Dermis blood vessel endothelial cell (primary cell): ENCODE results near the gene FOXP3. TPM values are rescaled to one million over a fixed set of nuclear protein-coding genes. Genes with fewer than 3 reads are reported as not detected.
A peak's percentile ranks its signal among the peaks of the same experiment; 100 is the strongest.

Experiments used
- DNase-seq: peaks from one replicate; pipeline ENCODE4 v3.0.0; 2010
- total RNA-seq: library from RNA; depleted of rRNA; stranded (reverse); fragments of >200 nt; gene quantifications from 2 replicates; pipeline ENCODE4 v1.2.3, GENCODE V29; 2014

FOXP3 gene
- total RNA-seq, 1 donor from 2014 or later, result 0.17 TPM

- no peak for DNase-seq
These were observed 15.4 kb downstream of the FOXP3 start for GRCh38 chrX:49249071-49249470.

DNA sequence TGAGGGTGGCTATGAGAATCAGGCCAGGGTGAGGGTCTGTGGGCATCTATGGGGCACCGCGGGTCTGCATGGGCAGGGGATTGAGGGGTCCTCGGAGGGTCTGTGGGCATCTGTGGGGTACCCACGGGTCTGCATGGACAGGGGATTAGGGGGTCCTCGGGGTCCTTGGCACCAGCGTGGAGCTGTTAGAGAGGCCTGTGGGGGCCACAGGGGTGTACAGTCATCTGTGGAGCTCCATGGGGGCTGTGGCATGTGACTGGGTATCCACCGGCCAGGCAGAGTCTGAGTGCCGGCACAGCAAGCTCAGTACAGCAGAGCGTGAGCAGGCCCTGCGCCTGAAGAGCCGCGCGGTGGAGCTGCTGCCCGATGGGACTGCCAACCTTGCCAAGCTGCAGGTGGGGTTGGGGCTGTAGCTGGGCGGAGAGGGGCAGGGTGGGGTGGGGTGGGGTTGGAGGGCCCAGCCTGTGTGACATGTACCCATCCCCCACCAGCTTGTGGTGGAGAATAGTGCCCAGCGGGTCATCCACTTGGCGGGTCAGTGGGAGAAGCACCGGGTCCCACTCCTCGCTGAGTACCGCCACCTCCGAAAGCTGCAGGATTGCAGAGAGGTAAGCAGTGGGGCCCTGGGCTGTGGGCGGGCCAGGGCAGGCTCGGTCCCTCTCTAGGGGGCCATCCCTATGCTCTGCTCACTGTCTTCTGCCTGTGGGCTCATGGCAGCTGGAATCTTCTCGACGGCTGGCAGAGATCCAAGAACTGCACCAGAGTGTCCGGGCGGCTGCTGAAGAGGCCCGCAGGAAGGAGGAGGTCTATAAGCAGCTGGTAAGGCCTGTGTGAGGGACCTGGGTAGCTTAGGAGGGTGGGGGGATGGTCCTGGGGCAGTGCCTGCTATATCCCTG, 16.3 kb downstream of the FOXP3 start:
- DNase-seq, result no peak

GRCh38 chrX:49247346-49247745, 17.2 kb downstream of the FOXP3 start:
- no peak for DNase-seq

GRCh38 chrX:49246541-49246940, 18.0 kb downstream of the FOXP3 start:
- no peak for DNase-seq

- no peak for DNase-seq
These were observed 20.3 kb downstream of the FOXP3 start for GRCh38 chrX:49244207-49244606.

DNA sequence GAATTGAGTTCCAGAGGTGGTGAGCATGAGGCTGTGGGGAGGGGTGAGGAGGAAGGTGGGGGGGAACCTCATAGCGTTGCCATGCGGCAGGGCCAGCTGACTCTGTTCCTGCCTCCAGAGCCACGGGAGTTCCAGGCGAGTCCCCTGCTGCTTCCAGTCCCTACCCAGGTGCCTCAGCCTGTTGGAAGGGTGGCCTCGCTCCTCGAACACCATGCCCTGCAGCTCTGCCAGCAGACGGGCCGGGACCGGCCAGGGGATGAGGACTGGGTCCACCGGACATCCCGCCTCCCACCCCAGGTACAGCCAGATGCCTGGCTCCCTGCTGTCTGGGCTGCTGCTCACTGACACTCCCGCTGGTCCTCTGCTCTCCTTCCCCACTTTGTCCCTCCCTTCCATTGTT, 21.3 kb downstream of the FOXP3 start:
- DNase-seq, result no peak

- peak; percentile 31 for DNase-seq
These were observed 21.9 kb downstream of the FOXP3 start for GRCh38 chrX:49242545-49243066.

DNA sequence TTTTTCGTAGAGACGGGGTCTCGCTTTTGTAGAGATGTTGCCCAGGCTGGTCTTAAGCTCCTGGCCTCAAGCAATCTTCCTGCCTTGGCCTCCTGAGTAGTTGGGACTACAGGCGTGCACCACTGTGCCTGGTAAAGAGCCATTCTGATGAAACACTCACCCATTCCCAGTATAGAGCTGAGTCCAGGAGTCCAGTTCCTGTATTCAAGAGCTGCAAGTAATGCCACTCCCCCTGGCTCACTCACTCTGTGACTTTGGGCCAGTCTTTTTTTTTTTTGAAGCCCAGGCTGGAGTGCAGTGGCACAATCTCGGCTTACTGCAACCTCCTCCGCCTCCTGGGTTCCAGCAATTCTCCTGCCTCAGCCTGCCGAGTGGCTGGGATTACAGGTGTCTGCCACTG, 25.8 kb downstream of the FOXP3 start:
- DNase-seq, result no peak

- DNase-seq, result no peak
These were observed 27.4 kb downstream of the FOXP3 start for GRCh38 chrX:49237060-49237459.

DNA sequence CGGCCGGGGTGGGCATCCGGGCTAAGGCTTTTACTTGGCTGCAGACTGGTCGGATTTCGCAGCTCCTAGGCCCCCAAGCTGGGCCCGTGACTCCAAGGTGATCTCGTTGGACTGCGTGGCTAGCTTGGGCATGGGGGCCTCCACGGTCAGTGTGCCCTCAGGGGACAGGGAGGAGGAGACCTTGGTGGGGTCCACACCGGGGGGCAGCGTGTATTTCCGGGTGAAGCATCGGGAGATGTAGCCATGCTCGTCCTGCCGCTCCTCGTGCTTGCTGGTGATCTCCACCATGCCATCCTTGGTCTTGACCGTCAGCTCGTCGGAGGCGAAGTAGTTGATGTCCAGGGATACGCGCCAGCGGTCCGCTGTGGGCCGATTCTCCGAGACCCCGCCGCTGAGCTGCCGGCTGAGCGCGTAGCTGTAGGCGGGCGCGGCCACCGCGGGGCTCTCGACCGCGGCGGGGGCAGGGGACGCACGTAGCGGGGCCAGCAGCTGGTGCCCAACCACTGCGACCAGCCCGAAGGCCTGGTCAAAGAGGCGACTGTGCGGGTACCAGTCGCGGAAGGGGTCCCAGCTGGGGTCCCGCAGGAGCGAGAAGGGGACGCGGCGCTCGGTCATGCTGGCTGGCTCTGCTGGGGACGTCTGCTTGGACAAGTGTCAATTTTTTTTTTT, 30.5 kb downstream of the FOXP3 start:
- DNase-seq, result no peak

DNA sequence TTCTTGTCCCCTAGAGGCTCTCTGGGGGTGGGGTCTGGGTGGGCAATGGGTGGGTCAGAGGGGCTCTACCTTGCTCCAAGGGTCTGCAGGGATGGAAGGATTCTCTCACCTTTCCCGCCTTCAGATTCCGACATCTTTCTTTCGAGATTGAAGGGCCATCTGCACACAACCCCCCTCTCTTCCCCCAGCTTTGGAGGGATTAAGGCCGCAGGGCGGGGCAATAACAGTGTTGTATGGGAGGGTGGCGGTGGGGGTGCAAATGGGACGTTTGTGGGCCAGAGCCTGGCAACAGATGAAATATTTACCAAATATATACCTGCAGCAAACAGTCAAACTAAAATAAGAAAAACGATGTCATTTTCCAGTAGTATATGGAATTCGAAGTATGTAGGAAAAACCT, 31.3 kb downstream of the FOXP3 start, which contains the start of gene CACNA1F:
Gene CACNA1F, minus strand, starts transcription at position 165 of the 400 bp plus-strand sequence. Its CDS starts 31 bp downstream, at position 134.
- no peak for DNase-seq

DNA sequence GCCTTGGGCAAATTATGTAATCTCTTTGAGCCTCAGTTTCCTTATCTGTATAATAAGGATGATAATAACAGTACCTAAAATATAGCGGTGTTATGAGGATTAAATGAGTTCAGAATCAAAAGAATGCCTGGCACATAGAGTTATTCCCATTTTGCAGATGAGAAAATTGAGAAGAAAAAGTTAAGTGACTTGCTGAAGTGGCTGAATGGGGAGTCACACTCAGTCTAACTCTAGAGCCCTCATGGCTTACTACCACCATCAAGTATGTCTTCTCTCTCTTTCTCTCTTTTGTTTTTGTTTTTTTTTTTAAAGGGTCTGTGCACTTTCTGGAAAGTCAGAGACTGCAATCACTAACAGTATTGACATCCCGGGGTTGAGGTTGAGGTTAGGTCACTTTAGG, 32.0 kb downstream of the FOXP3 start:
- no peak for DNase-seq

- no peak for DNase-seq
These were observed 33.0 kb downstream of the FOXP3 start for GRCh38 chrX:49231333-49232000.

DNA sequence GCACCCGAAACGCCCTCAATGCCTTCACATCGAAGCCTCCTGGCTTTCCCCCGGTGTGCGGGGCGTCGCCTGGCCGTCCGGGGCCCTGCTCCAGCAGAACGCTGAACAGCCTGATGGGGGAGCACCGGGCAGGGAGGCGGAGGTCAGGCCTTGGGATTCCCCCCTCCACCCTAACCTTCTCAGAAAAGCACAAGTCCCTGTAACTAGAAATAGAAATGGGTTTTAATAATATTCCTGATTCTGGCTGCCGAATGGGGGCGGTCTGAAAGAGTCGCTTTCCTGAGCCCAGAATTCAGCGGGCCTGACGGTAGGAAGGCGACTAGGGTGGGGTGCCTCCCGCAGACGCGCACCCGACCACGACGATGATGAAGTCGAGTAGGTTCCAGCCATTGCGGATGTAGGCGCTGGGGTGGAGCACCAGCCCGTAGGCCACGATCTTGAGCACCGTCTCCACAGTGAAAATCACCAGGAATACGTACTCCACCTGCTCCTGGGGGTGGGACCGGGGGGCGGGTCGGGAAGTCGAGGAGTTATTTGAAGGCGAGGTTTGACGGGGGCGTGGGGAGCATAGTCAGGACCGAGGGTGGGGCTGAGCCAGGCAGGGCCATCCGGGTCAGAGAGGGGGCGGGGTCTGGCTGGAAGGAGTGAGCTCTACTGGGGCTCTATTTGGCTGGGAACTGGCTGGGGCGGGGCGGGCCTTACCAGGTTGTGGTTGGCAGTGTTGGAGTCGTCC, 33.8 kb downstream of the FOXP3 start:
- peak; percentile 17 for DNase-seq

DNA sequence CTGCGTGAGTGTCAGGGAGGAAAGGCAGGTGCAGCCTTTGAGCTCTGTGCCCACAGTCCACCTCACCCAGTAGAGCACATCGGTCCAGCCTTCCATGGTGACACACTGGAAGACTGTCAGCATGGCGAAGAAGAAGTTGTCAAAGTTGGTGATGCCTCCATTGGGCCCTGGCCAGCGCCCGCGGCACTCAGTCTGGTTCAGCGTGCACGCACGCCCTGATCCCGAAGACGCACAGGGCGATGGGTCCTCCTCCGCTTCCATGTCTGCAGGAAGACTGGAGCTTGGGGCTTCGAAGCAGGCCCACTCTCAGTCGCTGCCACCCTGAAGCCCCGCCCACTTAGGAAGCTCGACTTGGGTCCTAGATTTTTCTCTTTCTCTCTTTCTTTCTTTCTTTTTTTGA, 36.3 kb downstream of the FOXP3 start:
- no peak for DNase-seq

- no peak for DNase-seq
These were observed 36.8 kb downstream of the FOXP3 start for GRCh38 chrX:49227726-49228125.

- DNase-seq, result no peak
These were observed 37.6 kb downstream of the FOXP3 start for GRCh38 chrX:49226946-49227345.

- no peak for DNase-seq
These were observed 38.7 kb downstream of the FOXP3 start for GRCh38 chrX:49225858-49226257.

DNA sequence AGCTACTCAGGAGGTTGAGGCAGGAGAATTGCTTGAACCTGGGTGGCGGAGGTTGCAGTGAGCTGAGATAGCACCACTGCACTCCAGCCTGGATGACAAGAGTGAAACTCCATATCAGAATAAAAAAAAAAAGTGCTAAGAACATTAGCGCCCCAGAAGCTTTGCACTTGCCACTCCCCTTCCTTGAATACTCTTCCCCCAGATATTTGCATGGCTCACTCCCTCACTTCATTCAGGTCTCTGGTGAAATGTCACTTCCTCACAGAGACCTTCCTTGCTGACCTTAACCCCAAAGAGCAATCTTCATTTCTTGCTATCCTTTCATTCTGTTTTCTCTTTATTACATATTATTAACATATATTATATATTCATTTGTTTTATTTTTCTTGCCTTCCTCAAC, 42.6 kb downstream of the FOXP3 start:
- no peak for DNase-seq

DNA sequence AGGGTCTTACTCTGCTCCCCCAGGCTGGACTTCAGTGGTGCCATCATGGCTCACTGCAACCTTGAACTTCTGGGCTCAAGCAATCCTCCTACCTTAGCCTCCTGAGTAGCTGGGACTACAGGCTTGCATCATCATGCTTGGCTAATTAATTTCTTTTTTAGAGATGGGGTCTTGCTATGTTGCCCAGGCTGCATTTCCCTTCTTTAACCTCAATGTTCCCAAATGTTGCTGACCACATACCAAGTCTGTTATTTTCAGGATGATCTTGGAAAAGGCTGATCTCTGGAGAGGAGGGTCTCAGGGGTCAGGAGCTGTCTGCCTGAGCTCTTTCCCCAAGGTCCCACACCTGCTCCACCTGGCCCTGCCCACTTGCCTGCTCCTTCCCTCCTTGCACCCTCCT, 44.4 kb downstream of the FOXP3 start:
- DNase-seq, result no peak

DNA sequence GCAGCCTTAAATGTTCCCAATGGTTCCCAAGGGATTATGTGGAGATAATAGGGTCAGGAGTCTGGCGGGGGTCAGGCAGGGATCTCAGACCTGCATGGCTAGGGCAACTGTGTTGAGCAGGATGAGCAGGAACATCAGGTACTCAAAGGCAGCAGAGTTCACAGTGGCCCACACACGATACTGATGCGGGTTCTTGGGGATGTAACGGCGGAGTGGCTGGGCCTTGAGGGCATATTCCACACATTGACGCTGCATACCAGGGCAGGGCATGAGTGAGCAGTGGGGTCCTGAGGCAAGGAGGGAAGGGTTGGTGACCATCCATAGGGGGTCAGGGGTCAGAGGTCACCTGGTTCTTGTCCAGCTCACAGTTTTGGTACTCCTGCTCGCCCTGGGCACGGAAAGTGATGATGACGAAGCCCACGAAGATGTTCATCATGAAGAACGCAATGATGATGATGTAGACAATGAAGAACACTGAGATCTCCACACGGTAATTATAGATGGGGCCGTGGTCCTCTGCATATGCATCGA, 49.4 kb downstream of the FOXP3 start:
- DNase-seq, result no peak

GRCh38 chrX:49214416-49214815, 50.1 kb downstream of the FOXP3 start:
- DNase-seq, result no peak
